ENCODE data around the gene CLIP1. TPM values are rescaled to one million over a fixed set of nuclear protein-coding genes. Genes with fewer than 3 reads are reported as not detected.

CLIP1 gene
- polyA plus RNA-seq, 1 of the 3 experiments (the other 2 are of a cell fraction): 33.9 TPM

GRCh38 chr12:122452701-122453285 lies 30.3 kb upstream of the CLIP1 start:
- Histone ChIP-seq H3K36me3 (replicated peaks in 1 of 2; ENCODE audit: control insufficient read depth in 1 of 2, insufficient read depth in 2 of 2, low read length in 1 of 2) (no peaks in the 10 kb centered on the region), H4K20me1 (ENCODE audit: insufficient read depth) (no peaks in the 10 kb centered on the region), H3F3A (replicated peaks; ENCODE audit: insufficient read depth) (peaks cover 3% of the 10 kb centered on the region), H2AFZ (ENCODE audit: low read depth) (no peak overlapping the region), H3K4me1 (ENCODE audit: control insufficient read depth in 1 of 2, insufficient read depth in 2 of 2, low read depth in 1 of 2, low read length in 1 of 2) (no peaks in the 10 kb centered on the region), H3K4me2 (no peak overlapping the region), H3K79me2 (ENCODE audit: insufficient read depth) (no peaks in the 10 kb centered on the region), H3K4me3 (ENCODE audit: low read depth in 2 of 2, low read length in 1 of 2) (no peak overlapping the region), H3K9me3 (no peaks in the 10 kb centered on the region), H3K9ac (no peak overlapping the region), H3K27me3 (ENCODE audit: insufficient read depth) (no peaks in the 10 kb centered on the region), H3K9me2 (no peaks in the 10 kb centered on the region), H3K27ac (ENCODE audit: low read depth in 2 of 2, low read length in 1 of 2) (no peak overlapping the region)
- DNase-seq: no peak
- POLR2A ChIA-PET: no interaction called here
- CTCF ChIA-PET: interaction anchor here (0.8 to 1.9 kb wide), 3 partner anchors 11 to 53 kb away, joined by 3 to 5 read pairs (median 3); no protein-coding TSS in a partner anchor
- TF ChIP-seq FOXM1 (IDR thresholded peaks at IDR 0.05; ENCODE audit: low read depth) (no peak), POLR2AphosphoS5 (IDR thresholded peaks at IDR 0.05; ENCODE audit: low read depth, low read length) (no peak), PBX3 (IDR thresholded peaks at IDR 0.05) (no peak), RXRA (IDR thresholded peaks at IDR 0.05; ENCODE audit: borderline replicate concordance, low read depth) (no peak), RAD21 (IDR thresholded peaks at IDR 0.05; ENCODE audit: low read length) (no peak), IRF3 (IDR thresholded peaks at IDR 0.05; ENCODE audit: low read depth, low read length) (no peak), GABPA (IDR thresholded peaks at IDR 0.05; ENCODE audit: low read depth) (no peak), MEF2A (IDR thresholded peaks at IDR 0.05; ENCODE audit: borderline replicate concordance, low read depth) (no peak), TAF1 (IDR thresholded peaks at IDR 0.05; ENCODE audit: borderline replicate concordance, low read depth, low read length) (no peak), SIN3A (IDR thresholded peaks at IDR 0.05; ENCODE audit: borderline replicate concordance, low read depth, low read length) (no peak), RFX5 (IDR thresholded peaks at IDR 0.05; ENCODE audit: low read length) (no peak), USF1 (IDR thresholded peaks at IDR 0.05; ENCODE audit: borderline replicate concordance, low read depth) (no peak), FOXJ3 (CRISPR knock-in tag; IDR thresholded peaks at IDR 0.05) (no peak), RCOR1 (IDR thresholded peaks at IDR 0.05; ENCODE audit: low read length) (no peak), YY1 (IDR thresholded peaks at IDR 0.05; ENCODE audit: low read depth) (no peak), TCF12 (IDR thresholded peaks at IDR 0.05) (no peak)
- 82% methylated on average over 11 of the region's 11 CpGs for WGBS (ENCODE audit: low lambda C conversion rate)

GRCh38 chr12:122449317-122449716 lies 26.8 kb upstream of the CLIP1 start:
- Histone ChIP-seq H3K27ac (ENCODE audit: low read depth in 2 of 2, low read length in 1 of 2) (no peak overlapping the region; a peak in 1 of 4 replicates), H3K4me2 (no peak overlapping the region), H3K4me1 (ENCODE audit: control insufficient read depth in 1 of 2, insufficient read depth in 2 of 2, low read depth in 1 of 2, low read length in 1 of 2) (no peaks in the 10 kb centered on the region), H2AFZ (ENCODE audit: low read depth) (no peak overlapping the region), H3K79me2 (ENCODE audit: insufficient read depth) (no peaks in the 10 kb centered on the region), H3K36me3 (replicated peaks in 1 of 2; ENCODE audit: control insufficient read depth in 1 of 2, insufficient read depth in 2 of 2, low read length in 1 of 2) (no peaks in the 10 kb centered on the region), H4K20me1 (ENCODE audit: insufficient read depth) (no peaks in the 10 kb centered on the region), H3K9me3 (no peaks in the 10 kb centered on the region), H3K4me3 (ENCODE audit: low read depth in 2 of 2, low read length in 1 of 2) (no peak overlapping the region), H3K9me2 (no peaks in the 10 kb centered on the region), H3K9ac (no peak overlapping the region), H3K27me3 (ENCODE audit: insufficient read depth) (no peaks in the 10 kb centered on the region), H3F3A (replicated peaks; ENCODE audit: insufficient read depth) (peaks cover 3% of the 10 kb centered on the region)
- 83% methylated on average over 2 of the region's 2 CpGs for WGBS (ENCODE audit: low lambda C conversion rate)
- POLR2A ChIA-PET: no interaction called here
- no peak for DNase-seq
- CTCF ChIA-PET: interaction anchor here (0.7 to 1.1 kb wide), 2 partner anchors 22 to 50 kb away, joined by 5 to 7 read pairs; no protein-coding TSS in a partner anchor
- no peak for TF ChIP-seq MEF2A (IDR thresholded peaks at IDR 0.05; ENCODE audit: borderline replicate concordance, low read depth)
- peak; percentile 72 for TF ChIP-seq JUND (IDR thresholded peaks at IDR 0.05)
- TF ChIP-seq MAX (IDR thresholded peaks at IDR 0.05; ENCODE audit: low read depth): peak; percentile 62; the same call in 1 of the 2 replicates
- TF ChIP-seq FOSL2 (IDR thresholded peaks at IDR 0.05; ENCODE audit: borderline replicate concordance, low read depth): peak; percentile 69
- no peak for TF ChIP-seq MXI1 (IDR thresholded peaks at IDR 0.05; ENCODE audit: low read depth, low read length)
- no peak for TF ChIP-seq EP300 (IDR thresholded peaks at IDR 0.05; ENCODE audit: borderline replicate concordance in 1 of 2, low read depth in 1 of 2, low read length in 1 of 2)
- TF ChIP-seq PBX3 (IDR thresholded peaks at IDR 0.05): peak; percentile 31; the same call in 1 of the 2 replicates
- TF ChIP-seq TEAD4 (IDR thresholded peaks at IDR 0.05; ENCODE audit: borderline replicate concordance, insufficient read depth): 0 out of 2 replicates have a peak, but pooled peaks have one; percentile 21
- no peak for TF ChIP-seq CHD2 (IDR thresholded peaks at IDR 0.05; ENCODE audit: low read length, partially characterized antibody)
- peak; percentile 78 for TF ChIP-seq TCF12 (IDR thresholded peaks at IDR 0.05)
